ENCODE data around the gene MED12L.

MED12L gene

GRCh38 chr3:151267066-151267465 is 181.6 kb downstream of the MED12L start:
- DNase-seq (ENCODE audit: insufficient read length, low spot score) (no peak), FAIRE-seq (no peak)
- no peak for TF ChIP-seq POLR2A (IDR thresholded peaks at IDR 0.05; ENCODE audit: low read depth, low read length)

- FAIRE-seq, result no peak
- TF ChIP-seq POLR2A (IDR thresholded peaks at IDR 0.05; ENCODE audit: low read depth, low read length), result no peak
These were observed 183.1 kb downstream of the MED12L start for GRCh38 chr3:151268267-151269235.

GRCh38 chr3:151269631-151270030 is 184.2 kb downstream of the MED12L start:
- TF ChIP-seq POLR2A (IDR thresholded peaks at IDR 0.05; ENCODE audit: low read depth, low read length), result no peak
- no peak for DNase-seq (ENCODE audit: insufficient read length, low spot score)
- no peak for FAIRE-seq

More at GRCh38 chr3:151268267-151269235, 183.1 kb downstream of the MED12L start:
- no peak for DNase-seq (ENCODE audit: insufficient read length, low spot score)

- TF ChIP-seq POLR2A (IDR thresholded peaks at IDR 0.05; ENCODE audit: low read depth, low read length), result no peak
- FAIRE-seq (no peak), DNase-seq (ENCODE audit: insufficient read length, low spot score) (no peak)
These were observed 189.6 kb downstream of the MED12L start for GRCh38 chr3:151275091-151275490.

GRCh38 chr3:151276038-151276686 is 190.7 kb downstream of the MED12L start:
- DNase-seq (ENCODE audit: insufficient read length, low spot score), result no peak
- no peak for FAIRE-seq
- no peak for TF ChIP-seq POLR2A (IDR thresholded peaks at IDR 0.05; ENCODE audit: low read depth, low read length)

GRCh38 chr3:151276687-151277042 is 191.2 kb downstream of the MED12L start:
- DNase-seq (ENCODE audit: insufficient read length, low spot score) (no peak), FAIRE-seq (no peak)
- TF ChIP-seq POLR2A (IDR thresholded peaks at IDR 0.05; ENCODE audit: low read depth, low read length), result no peak

GRCh38 chr3:151278230-151278629 is 192.8 kb downstream of the MED12L start, which contains the start of gene P2RY14:
Gene P2RY14, minus strand, starts transcription at chr3:151278542. Its CDS starts 64,226 bp downstream, at chr3:151214316.
- FAIRE-seq, result no peak

GRCh38 chr3:151281671-151282324 is 196.3 kb downstream of the MED12L start:
- no peak for TF ChIP-seq POLR2A (IDR thresholded peaks at IDR 0.05; ENCODE audit: low read depth, low read length)

More at GRCh38 chr3:151278230-151278629, 192.8 kb downstream of the MED12L start, which contains the start of gene P2RY14:
- DNase-seq (ENCODE audit: insufficient read length, low spot score), result no peak
- no peak for TF ChIP-seq POLR2A (IDR thresholded peaks at IDR 0.05; ENCODE audit: low read depth, low read length)

GRCh38 chr3:151282921-151283320 is 197.5 kb downstream of the MED12L start:
- TF ChIP-seq POLR2A (IDR thresholded peaks at IDR 0.05; ENCODE audit: low read depth, low read length), result no peak
- DNase-seq (ENCODE audit: insufficient read length, low spot score) (peak; percentile 19), FAIRE-seq (peak; percentile 91)

More at GRCh38 chr3:151281671-151282324, 196.3 kb downstream of the MED12L start:
- DNase-seq (ENCODE audit: insufficient read length, low spot score) (no peak), FAIRE-seq (no peak)

- FAIRE-seq (no peak), DNase-seq (ENCODE audit: insufficient read length, low spot score) (no peak)
- TF ChIP-seq POLR2A (IDR thresholded peaks at IDR 0.05; ENCODE audit: low read depth, low read length), result no peak
These were observed 197.9 kb downstream of the MED12L start for GRCh38 chr3:151283387-151283786.

GRCh38 chr3:151283907-151284461 is 198.5 kb downstream of the MED12L start:
- no peak for DNase-seq (ENCODE audit: insufficient read length, low spot score)
- FAIRE-seq, result no peak
- TF ChIP-seq POLR2A (IDR thresholded peaks at IDR 0.05; ENCODE audit: low read depth, low read length), result no peak

- FAIRE-seq, result no peak
- TF ChIP-seq POLR2A (IDR thresholded peaks at IDR 0.05; ENCODE audit: low read depth, low read length), result no peak
- DNase-seq (ENCODE audit: insufficient read length, low spot score), result no peak
These were observed 200.5 kb downstream of the MED12L start for GRCh38 chr3:151285940-151286339.

GRCh38 chr3:151289445-151289844 is 204.0 kb downstream of the MED12L start:
- FAIRE-seq, result no peak

More at GRCh38 chr3:151289445-151289844, 204.0 kb downstream of the MED12L start:
- no peak for DNase-seq (ENCODE audit: insufficient read length, low spot score)
- no peak for TF ChIP-seq POLR2A (IDR thresholded peaks at IDR 0.05; ENCODE audit: low read depth, low read length)
